Measurements from ENCODE around the gene DYDC2. TPM values are rescaled to one million over a fixed set of nuclear protein-coding genes. Genes with fewer than 3 reads are reported as not detected.

DYDC2 gene
- total and polyA plus RNA-seq, 2 of the 4 experiments (the other 2 are of a cell fraction): not detected

GRCh38 chr10:80344276-80344675 is 12.3 kb upstream of the DYDC2 start:
- Histone ChIP-seq H3K27me3 (ENCODE audit: control insufficient read depth, insufficient read depth, low read length) (no peaks in the 10 kb centered on the region), H3K9me1 (ENCODE audit: insufficient read depth, low read length) (no peaks in the 10 kb centered on the region), H4K20me1 (ENCODE audit: insufficient read depth, low read length) (no peaks in the 10 kb centered on the region), H3K18ac (ENCODE audit: low read depth, low read length) (no peak overlapping the region), H3K4me2 (ENCODE audit: low read depth, low read length) (no peak overlapping the region), H4K91ac (ENCODE audit: insufficient read depth, low read depth, low read length) (no peak overlapping the region), H3K36me3 (ENCODE audit: control insufficient read depth, insufficient read depth, low read length) (no peaks in the 10 kb centered on the region), H4K8ac (ENCODE audit: low read depth in 2 of 2, low read length in 2 of 2) (no peak overlapping the region), H3K9me3 (ENCODE audit: control insufficient read depth, insufficient read depth, low read length) (no peaks in the 10 kb centered on the region), H3K14ac (replicated peaks; ENCODE audit: low read depth, low read length) (no peak overlapping the region), H2BK15ac (ENCODE audit: low read depth, low read length) (no peak overlapping the region), H3K4ac (ENCODE audit: low read depth, low read length) (no peak overlapping the region), H3K56ac (ENCODE audit: extremely low read depth, insufficient read depth, low read length) (no peak overlapping the region), H3K4me1 (ENCODE audit: control insufficient read depth, insufficient read depth, low read length) (no peaks in the 10 kb centered on the region), H3K4me3 (ENCODE audit: insufficient read depth, low read depth, low read length) (no peak overlapping the region), H2BK20ac (ENCODE audit: low read depth, low read length) (no peak overlapping the region), H3K23ac (ENCODE audit: low read depth, low read length) (no peak overlapping the region), H2AK9ac (replicated peaks; ENCODE audit: low read depth, low read length, poor library complexity) (no peak overlapping the region), H3K27ac (ENCODE audit: insufficient read depth, low read length) (no peak overlapping the region), H4K5ac (ENCODE audit: low read depth, low read length) (no peak overlapping the region), H3K9ac (ENCODE audit: low read depth, low read length) (no peak overlapping the region), H3K79me1 (ENCODE audit: low read depth in 1 of 2, low read length in 2 of 2) (no peaks in the 10 kb centered on the region), H2BK5ac (ENCODE audit: low read depth, low read length, poor library complexity, severe bottlenecking) (no peak overlapping the region), H2AK5ac (ENCODE audit: low read depth, low read length) (no peak overlapping the region), H2AFZ (replicated peaks; ENCODE audit: low read length, poor library complexity) (no peak overlapping the region), H2BK120ac (ENCODE audit: low read depth, low read length) (no peak overlapping the region)
- dilution Hi-C loops (cut with HindIII; ENCODE audit: low sequenced_read_pairs, unreplicated experiment): no loop called here
- ChIA-PET POLR2A (ENCODE audit: unreplicated experiment) (no interaction called here), CTCF (no interaction called here)
- DNase-seq (no peak), ATAC-seq (ENCODE audit: low read depth) (no peak)
- in situ Hi-C loops (cut with MboI; ENCODE audit: low sequenced_read_pairs): no loop called here
- BruUV-seq (replicated peaks): no TSS peak
- intact Hi-C loops (cut with micrococcal nuclease): no loop called here
- TF ChIP-seq MAZ (IDR thresholded peaks at IDR 0.05; ENCODE audit: borderline replicate concordance, low read depth, low read length): no peak
- TF ChIP-seq CEBPB (IDR thresholded peaks at IDR 0.05; ENCODE audit: low read depth, low read length): no peak
- no peak for TF ChIP-seq RFX5 (IDR thresholded peaks at IDR 0.05; ENCODE audit: low read depth, low read length)
- TF ChIP-seq ELK1 (IDR thresholded peaks at IDR 0.05; ENCODE audit: borderline replicate concordance, low read depth, low read length): no peak
- no peak for TF ChIP-seq BHLHE40 (IDR thresholded peaks at IDR 0.05; ENCODE audit: low read depth, low read length)
- no peak for TF ChIP-seq CHD1 (IDR thresholded peaks at IDR 0.05; ENCODE audit: low read depth, low read length)
- TF ChIP-seq, protein P1, sequence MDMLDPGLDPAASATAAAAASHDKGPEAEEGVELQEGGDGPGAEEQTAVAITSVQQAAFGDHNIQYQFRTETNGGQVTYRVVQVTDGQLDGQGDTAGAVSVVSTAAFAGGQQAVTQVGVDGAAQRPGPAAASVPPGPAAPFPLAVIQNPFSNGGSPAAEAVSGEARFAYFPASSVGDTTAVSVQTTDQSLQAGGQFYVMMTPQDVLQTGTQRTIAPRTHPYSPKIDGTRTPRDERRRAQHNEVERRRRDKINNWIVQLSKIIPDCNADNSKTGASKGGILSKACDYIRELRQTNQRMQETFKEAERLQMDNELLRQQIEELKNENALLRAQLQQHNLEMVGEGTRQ (IDR thresholded peaks at IDR 0.05; ENCODE audit: low read depth, low read length): no peak
- TF ChIP-seq RAD21 (IDR thresholded peaks at IDR 0.05; ENCODE audit: low read length): no peak
- TF ChIP-seq FOS (IDR thresholded peaks at IDR 0.05; ENCODE audit: low read depth, low read length): no peak
- TF ChIP-seq CTCF (conservative IDR thresholded peaks at IDR 0.05; ENCODE audit: low read depth, low read length): no peak
- TF ChIP-seq POLR2A (IDR thresholded peaks at IDR 0.05; ENCODE audit: low read depth, low read length): no peak
- TF ChIP-seq SMC3 (IDR thresholded peaks at IDR 0.05; ENCODE audit: low read depth, low read length): no peak
- TF ChIP-seq MXI1 (IDR thresholded peaks at IDR 0.05; ENCODE audit: borderline replicate concordance, low read depth, low read length): no peak
- no peak for TF ChIP-seq RCOR1 (IDR thresholded peaks at IDR 0.05; ENCODE audit: insufficient replicate concordance, low read length)
- TF ChIP-seq NFE2L2 (IDR thresholded peaks at IDR 0.05; ENCODE audit: low read depth, low read length): no peak
- TF ChIP-seq MAFK (IDR thresholded peaks at IDR 0.05; ENCODE audit: low read depth, low read length): no peak
- WGBS, 2 experiments (ENCODE audit: extremely low coverage in 2 of 2, insufficient read length in 1 of 2): no CpG with 5 or more reads among the region's 1 CpG
